Fibroblast of mammary gland (primary cell): Measurements from ENCODE around the gene KLHL36.
A peak's percentile ranks its signal among the peaks of the same experiment; 100 is the strongest.
"Not testable (repeated sequence)": the region's sequence is repeated elsewhere in the genome, so short reads cannot be mapped to it uniquely, and the experiment has no call there.

Experiments
- DNase-seq: peaks from one replicate; pipeline ENCODE4 v3.0.0-alpha.2; 2010; ENCODE audit warnings: low read depth
- H3K4me3 ChIP-seq: 2 replicates; pipeline ENCODE4 v1.5.1; 2011; ENCODE audit warnings: low read depth, mild to moderate bottlenecking, low read length, moderate library complexity; ENCODE audit not compliant: control insufficient read depth
- CTCF ChIP-seq: conservative IDR thresholded peaks from 2 replicates; pipeline ENCODE4 v1.5.1; 2011; ENCODE audit warnings: low read depth, low read length, inconsistent platforms; ENCODE audit not compliant: control insufficient read depth, insufficient read depth

The KLHL36 gene

GRCh38 chr16:84690088-84690819 lies 41.9 kb downstream of the KLHL36 start:
- no peak for TF ChIP-seq CTCF
- no peak for DNase-seq
- H3K4me3 ChIP-seq = no peak overlapping the region

- DNase-seq = no peak
- no peak overlapping the region for H3K4me3 ChIP-seq
- TF ChIP-seq CTCF = no peak
Measured at GRCh38 chr16:84692451-84693214, 44.3 kb downstream of the KLHL36 start.

GRCh38 chr16:84693869-84694268 lies 45.6 kb downstream of the KLHL36 start:
- DNase-seq, H3K4me3 ChIP-seq: not testable (repeated sequence)

GRCh38 chr16:84694980-84695379 lies 46.7 kb downstream of the KLHL36 start:
- H3K4me3 ChIP-seq = no peak overlapping the region
- DNase-seq = no peak
- no peak for TF ChIP-seq CTCF

- no peak for TF ChIP-seq CTCF
- peak overlapping the region; percentile 91 for H3K4me3 ChIP-seq
- no peak for DNase-seq
Measured at GRCh38 chr16:84699147-84699711, 50.9 kb downstream of the KLHL36 start.

- DNase-seq = peak; percentile 56
- peak within 1 kb of the TSS; percentile 91 for H3K4me3 ChIP-seq
- TF ChIP-seq CTCF = no peak
Measured at GRCh38 chr16:84699712-84700445, 51.6 kb downstream of the KLHL36 start, which contains the start of gene USP10. USP10 (plus strand) TSS chr16:84700000; CDS start chr16:84700091, 91 bp downstream.
